ENCODE measurements around the gene CARD11.

The CARD11 gene

DNA sequence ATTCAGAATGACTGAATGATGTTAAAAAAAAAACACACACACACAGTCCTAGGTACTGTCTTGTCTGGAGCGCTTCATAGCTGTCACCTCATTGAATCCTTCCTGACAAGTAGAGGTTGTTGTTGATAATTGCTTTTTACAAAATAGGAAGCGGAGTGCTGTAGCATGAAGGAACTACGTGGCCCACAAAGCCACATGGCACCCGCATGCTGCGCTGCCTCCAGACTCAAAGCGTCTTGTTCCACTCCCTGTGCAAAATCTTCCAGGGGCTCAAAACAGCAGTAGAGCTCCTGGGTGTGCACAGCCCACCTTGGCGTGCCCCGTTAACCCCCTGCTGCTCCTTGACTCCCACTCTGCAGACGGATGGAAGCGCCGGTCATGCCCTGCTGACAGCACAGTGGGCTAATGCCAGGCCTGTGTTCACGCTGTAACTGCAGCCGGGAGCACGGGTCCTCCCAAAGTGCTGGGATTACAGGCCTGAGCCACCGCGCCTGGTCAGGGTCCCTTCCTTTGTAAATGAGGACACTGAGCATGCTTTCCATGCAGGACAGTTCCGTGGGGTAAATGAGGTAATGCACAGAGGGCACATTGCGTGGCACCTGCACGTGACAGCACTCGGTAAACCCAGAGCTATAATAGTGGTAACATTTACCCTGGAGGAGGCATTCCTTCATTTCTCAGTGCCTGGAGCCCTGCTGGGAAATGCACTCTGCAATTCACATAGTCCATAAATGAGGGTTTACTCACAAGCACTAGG, 108.5 kb downstream of the CARD11 start:
- Histone ChIP-seq H2AFZ (ENCODE audit: low read depth) (no peak overlapping the region), H3K27ac (no peak overlapping the region)
- TF ChIP-seq, protein P1, sequence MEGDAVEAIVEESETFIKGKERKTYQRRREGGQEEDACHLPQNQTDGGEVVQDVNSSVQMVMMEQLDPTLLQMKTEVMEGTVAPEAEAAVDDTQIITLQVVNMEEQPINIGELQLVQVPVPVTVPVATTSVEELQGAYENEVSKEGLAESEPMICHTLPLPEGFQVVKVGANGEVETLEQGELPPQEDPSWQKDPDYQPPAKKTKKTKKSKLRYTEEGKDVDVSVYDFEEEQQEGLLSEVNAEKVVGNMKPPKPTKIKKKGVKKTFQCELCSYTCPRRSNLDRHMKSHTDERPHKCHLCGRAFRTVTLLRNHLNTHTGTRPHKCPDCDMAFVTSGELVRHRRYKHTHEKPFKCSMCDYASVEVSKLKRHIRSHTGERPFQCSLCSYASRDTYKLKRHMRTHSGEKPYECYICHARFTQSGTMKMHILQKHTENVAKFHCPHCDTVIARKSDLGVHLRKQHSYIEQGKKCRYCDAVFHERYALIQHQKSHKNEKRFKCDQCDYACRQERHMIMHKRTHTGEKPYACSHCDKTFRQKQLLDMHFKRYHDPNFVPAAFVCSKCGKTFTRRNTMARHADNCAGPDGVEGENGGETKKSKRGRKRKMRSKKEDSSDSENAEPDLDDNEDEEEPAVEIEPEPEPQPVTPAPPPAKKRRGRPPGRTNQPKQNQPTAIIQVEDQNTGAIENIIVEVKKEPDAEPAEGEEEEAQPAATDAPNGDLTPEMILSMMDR (conservative IDR thresholded peaks at IDR 0.05; ENCODE audit: low read depth, low read length), result no peak

GRCh38 chr7:2934211-2934731, 109.4 kb downstream of the CARD11 start:
- peaks cover under 1% of the 10 kb centered on the region for H3K4me1 ChIP-seq (ENCODE audit: low read depth, poor library complexity, severe bottlenecking)
- no peaks in the 10 kb centered on the region for H3K36me3 ChIP-seq (ENCODE audit: insufficient read depth)
- no peak overlapping the region for H2AFZ ChIP-seq (ENCODE audit: low read depth)
- H3K4me3 ChIP-seq (IDR thresholded peaks at IDR 0.05; ENCODE audit: insufficient read depth, low read depth, low read length), result no peak overlapping the region
- no peak overlapping the region for H3K4me2 ChIP-seq
- no peak overlapping the region for H3K9ac ChIP-seq
- H4K20me1 ChIP-seq (ENCODE audit: insufficient read depth), result no peaks in the 10 kb centered on the region
- no peaks in the 10 kb centered on the region for H3K27me3 ChIP-seq (ENCODE audit: insufficient read depth, low read depth)
- H3K27ac ChIP-seq, result no peak overlapping the region
- no peaks in the 10 kb centered on the region for H3K79me2 ChIP-seq (ENCODE audit: insufficient read depth, low read depth)
- TF ChIP-seq, protein P1 (conservative IDR thresholded peaks at IDR 0.05; ENCODE audit: low read depth, low read length), result no peak

More for the DNA sequence above, 108.5 kb downstream of the CARD11 start:
- no peaks in the 10 kb centered on the region for H3K79me2 ChIP-seq (ENCODE audit: insufficient read depth, low read depth)
- H3K4me3 ChIP-seq (IDR thresholded peaks at IDR 0.05; ENCODE audit: insufficient read depth, low read depth, low read length), result no peak overlapping the region
- H3K4me2 ChIP-seq, result no peak overlapping the region
- no peaks in the 10 kb centered on the region for H4K20me1 ChIP-seq (ENCODE audit: insufficient read depth)
- no peaks in the 10 kb centered on the region for H3K27me3 ChIP-seq (ENCODE audit: insufficient read depth, low read depth)
- H3K36me3 ChIP-seq (ENCODE audit: insufficient read depth), result no peaks in the 10 kb centered on the region
- no peak overlapping the region for H3K9ac ChIP-seq
- no peaks in the 10 kb centered on the region for H3K4me1 ChIP-seq (ENCODE audit: low read depth, poor library complexity, severe bottlenecking)

DNA sequence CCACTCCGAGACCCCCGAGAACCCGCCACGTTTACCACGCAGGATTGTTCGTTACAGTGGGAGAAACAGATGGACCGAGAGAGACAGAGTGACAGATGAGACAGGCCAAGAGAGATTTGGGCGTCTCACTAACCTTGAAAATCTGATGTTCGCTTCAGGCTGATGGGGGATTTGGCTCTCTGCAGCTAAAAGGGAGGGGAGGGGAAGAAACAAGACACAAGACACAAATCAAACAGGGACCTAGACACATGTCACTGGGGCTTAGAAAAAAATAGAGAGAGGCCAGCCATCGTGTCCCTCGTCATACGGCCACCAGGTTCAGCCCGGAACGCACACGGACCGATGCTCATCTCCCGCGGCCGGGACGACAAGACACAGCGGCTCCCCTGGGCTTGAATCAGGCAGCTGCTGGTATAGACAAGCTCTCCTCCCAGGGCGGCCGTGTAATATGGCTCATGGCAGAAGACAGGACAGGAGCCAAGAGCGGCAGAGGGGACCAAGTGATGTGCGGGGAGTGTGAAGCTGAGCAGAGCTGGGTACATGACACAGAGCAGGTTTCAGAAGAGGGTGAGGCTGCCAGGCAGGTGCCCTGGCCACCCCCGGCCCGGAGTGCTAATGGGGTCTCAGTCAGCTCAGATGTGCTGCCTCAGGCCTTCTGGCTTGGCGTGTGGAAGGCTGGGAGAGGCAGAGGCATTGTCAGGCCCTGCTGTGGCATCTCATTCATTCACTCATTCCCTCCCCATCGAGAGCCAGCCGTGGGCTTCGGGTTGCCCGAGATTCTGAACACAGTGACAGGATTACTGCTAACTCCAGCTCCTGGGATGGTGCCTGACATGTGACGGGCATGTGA, 111.0 kb downstream of the CARD11 start:
- H3K79me2 ChIP-seq (ENCODE audit: insufficient read depth, low read depth), result no peaks in the 10 kb centered on the region
- H4K20me1 ChIP-seq (ENCODE audit: insufficient read depth), result no peaks in the 10 kb centered on the region
- H2AFZ ChIP-seq (ENCODE audit: low read depth), result no peak overlapping the region
- H3K4me1 ChIP-seq (ENCODE audit: low read depth, poor library complexity, severe bottlenecking), result peaks cover 14% of the 10 kb centered on the region
- H3K9ac ChIP-seq, result no peak overlapping the region
- H3K4me2 ChIP-seq, result no peak overlapping the region
- TF ChIP-seq, protein P1 (conservative IDR thresholded peaks at IDR 0.05; ENCODE audit: low read depth, low read length), result no peak
- no peak overlapping the region for H3K4me3 ChIP-seq (IDR thresholded peaks at IDR 0.05; ENCODE audit: insufficient read depth, low read depth, low read length)
- no peak overlapping the region for H3K27ac ChIP-seq
- no peaks in the 10 kb centered on the region for H3K36me3 ChIP-seq (ENCODE audit: insufficient read depth)
- H3K27me3 ChIP-seq (ENCODE audit: insufficient read depth, low read depth), result no peaks in the 10 kb centered on the region

DNA sequence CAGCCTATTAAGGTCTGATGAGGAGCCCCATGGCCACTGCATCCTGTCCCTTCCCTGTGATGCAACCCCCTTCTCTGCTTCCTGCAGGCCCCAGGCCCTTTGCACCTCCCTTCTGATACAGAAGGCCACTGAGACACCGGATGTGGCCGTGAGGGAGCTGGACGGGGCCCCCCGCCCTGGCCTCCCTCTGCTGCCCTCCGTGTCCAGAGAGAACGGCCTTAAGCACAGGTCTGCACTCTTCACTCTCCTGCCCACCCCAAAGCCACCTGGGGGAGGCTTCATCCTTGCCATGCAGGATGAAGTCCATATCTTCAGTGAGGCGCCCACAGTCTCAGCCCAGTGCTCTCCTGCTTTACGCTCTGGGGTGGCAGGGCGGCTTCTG, 112.6 kb downstream of the CARD11 start:
- TF ChIP-seq, protein P1 (conservative IDR thresholded peaks at IDR 0.05; ENCODE audit: low read depth, low read length), result no peak
- no peak overlapping the region for H2AFZ ChIP-seq (ENCODE audit: low read depth)
- no peaks in the 10 kb centered on the region for H3K36me3 ChIP-seq (ENCODE audit: insufficient read depth)
- H3K27ac ChIP-seq, result no peak overlapping the region
- peaks cover 30% of the 10 kb centered on the region for H3K4me1 ChIP-seq (ENCODE audit: low read depth, poor library complexity, severe bottlenecking)
- H4K20me1 ChIP-seq (ENCODE audit: insufficient read depth), result no peaks in the 10 kb centered on the region
- no peaks in the 10 kb centered on the region for H3K27me3 ChIP-seq (ENCODE audit: insufficient read depth, low read depth)
- H3K9ac ChIP-seq, result no peak overlapping the region
- no peak overlapping the region for H3K4me3 ChIP-seq (IDR thresholded peaks at IDR 0.05; ENCODE audit: insufficient read depth, low read depth, low read length)
- no peak overlapping the region for H3K4me2 ChIP-seq
- no peaks in the 10 kb centered on the region for H3K79me2 ChIP-seq (ENCODE audit: insufficient read depth, low read depth)

Measured in KMS-11 (cell line).